Activated CD4-positive, CD25-positive, alpha-beta regulatory T cell treated with anti-CD3 and anti-CD28 coated beads, Interleukin-2, amount 50 U/mL, for 24 hours (primary cell): ENCODE measurements around the gene CHD2.
A peak's percentile ranks its signal among the peaks of the same experiment; 100 is the strongest.
"Not testable (repeated sequence)": the region's sequence is repeated elsewhere in the genome, so short reads cannot be mapped to it uniquely, and the experiment has no call there.

ENCODE experiments used
- ATAC-seq, 2 donors: fragments of 150-1000 bp; cut with Tn5 transposase; one replicate each; pipeline ENCODE4 v1.10.0; 2021; ENCODE audit warnings: mild to moderate bottlenecking in 1 of 2, moderate library complexity in 1 of 2

CHD2 gene

DNA sequence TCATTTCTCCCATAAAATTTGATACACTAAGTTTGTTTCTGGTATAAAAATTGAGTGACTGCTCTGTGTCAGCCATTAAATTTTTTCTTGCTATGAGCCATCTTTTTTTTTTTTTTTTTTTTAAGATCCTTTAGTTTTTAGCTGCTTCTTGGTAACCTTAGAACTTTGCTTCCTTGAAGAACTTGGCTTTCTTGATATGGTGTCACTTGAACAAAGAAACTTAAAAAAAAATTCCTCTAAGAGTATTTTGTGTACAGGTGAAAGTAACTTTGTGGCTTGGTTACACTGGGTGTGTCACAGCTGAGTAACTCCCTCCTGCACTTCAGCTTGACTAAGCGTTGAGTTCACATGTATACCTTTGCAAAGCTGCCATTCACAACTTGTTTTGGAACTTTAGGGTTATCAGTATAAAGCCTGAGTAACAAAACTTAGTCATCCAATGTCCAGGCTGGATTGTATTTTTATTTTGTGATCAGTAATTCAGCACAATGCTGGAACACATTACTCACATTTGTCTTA, 6.5 kb downstream of the CHD2 start:
- peak; percentile 76 for ATAC-seq

DNA sequence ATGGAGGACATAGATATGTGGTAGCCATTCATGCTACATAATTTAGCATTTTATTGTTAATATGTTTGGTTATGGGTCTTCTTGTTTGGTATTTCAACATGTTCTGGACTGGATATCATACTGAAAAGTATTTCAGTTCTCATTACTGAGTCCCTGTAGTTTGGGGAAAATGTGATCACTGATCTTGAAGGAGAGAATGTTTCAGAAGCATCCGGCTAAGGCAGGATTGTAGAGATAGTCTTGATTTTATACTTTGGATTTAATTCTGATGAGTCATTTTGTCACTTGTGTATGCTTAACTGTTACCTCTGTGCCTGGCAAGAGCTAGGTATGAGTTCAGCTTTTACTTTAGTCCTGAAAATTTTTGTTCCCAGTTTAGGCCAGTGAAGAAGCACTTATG, 7.1 kb downstream of the CHD2 start:
- no peak for ATAC-seq

DNA sequence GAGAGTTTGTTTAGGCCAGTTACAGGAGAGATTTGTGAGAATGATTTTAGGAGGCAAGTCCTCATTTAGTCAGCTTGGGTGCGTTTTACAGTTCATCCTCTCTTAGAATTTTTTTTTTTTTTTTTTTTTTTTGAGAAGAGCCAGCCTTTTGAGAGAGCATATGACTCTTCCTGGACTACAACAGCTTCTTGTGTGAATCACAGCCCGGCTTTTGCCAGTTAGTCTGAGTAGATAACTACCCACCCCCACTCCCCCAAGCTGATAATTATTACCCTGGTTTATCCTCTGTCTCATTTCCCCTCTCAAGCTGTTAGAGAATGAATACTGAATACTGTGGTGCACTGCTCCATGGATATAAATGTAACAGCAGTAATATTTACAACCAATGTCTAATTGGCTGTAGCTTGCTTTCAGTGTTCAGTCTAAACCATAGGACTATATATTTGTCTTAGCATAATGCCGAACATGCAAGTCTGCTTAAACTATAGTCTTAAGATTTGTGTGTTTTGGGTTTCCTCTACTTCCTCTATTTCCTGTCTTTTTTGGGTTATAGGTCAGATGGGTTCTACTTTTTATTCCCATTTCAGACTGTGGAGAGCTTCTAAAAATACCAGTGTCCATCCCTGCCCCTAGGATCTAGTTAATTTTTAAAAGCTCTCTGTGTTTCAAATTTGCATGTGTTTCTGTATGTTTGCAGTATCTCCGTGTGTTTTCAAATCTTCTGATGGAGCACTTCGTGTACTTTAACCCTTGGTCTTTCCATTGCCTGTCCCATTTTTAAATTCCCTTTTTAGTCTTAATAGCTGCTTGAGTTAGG, 8.0 kb downstream of the CHD2 start:
- peak; percentile 10 to 11 for ATAC-seq

DNA sequence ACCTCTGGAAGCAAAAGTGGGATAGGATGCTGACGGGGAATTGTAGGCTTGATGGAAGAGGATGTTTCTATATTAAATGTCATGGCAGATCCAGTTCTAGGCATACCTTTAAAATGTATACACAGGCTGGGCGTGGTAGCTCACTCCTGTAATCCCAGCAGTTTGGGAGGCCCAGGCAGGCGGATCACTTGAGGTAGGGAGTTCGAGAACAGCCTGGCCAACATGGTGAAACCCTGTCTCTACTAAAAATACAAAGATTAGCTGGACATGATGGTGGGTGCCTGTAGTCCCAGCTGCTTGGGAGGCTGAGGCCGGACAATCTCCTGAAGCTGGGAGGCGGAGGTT, 8.6 kb downstream of the CHD2 start:
- no peak for ATAC-seq

DNA sequence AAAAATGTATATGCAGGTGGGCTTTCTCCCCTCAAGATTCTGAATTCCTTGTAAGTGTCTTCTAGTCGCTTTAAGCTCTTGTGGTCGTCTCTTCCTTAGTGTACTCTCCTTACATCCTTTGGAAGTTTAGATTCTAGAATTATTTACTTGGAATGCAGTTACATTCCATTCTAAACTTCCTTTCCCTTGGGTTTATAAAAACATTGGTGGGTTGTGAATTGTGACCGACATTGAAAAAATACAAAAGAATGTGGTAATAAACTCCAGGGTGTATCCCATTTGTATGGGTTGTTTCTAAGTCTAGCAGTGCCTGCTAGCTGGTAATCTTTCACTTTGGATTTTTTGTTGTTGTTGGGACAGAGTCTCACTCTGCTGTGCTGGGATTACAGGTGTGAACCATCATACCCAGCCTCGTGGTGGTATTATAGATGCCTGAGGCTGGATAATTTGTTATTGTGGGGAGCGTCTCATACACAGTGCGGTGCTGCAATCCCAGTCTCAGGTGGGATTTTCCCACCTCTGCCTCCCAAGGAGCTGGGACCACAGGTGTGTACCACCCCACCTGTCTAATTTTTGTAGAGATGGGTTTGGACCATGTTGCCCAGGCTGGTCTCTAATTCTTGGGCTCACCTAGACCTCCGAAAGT, 9.1 kb downstream of the CHD2 start:
- no peak for ATAC-seq

DNA sequence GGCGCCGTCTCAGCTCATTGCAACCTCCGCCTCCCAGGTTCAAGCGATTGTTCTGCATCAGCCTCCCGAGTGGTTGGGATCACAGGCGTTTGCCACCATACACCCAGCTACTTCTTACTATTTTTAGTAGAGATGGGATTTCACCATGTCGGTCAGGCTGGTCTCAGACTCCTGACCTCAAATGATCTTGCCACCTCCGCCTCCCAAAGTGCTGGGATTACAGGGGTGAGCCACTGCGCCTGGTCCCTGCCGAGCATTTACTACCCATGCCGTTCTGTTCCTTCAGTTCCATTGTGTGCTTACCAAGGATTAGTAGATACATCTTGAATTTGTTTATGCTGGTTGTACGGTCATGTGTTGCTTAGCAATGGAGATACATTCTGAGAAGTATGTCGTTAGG, 10.3 kb downstream of the CHD2 start:
- ATAC-seq, result no peak

DNA sequence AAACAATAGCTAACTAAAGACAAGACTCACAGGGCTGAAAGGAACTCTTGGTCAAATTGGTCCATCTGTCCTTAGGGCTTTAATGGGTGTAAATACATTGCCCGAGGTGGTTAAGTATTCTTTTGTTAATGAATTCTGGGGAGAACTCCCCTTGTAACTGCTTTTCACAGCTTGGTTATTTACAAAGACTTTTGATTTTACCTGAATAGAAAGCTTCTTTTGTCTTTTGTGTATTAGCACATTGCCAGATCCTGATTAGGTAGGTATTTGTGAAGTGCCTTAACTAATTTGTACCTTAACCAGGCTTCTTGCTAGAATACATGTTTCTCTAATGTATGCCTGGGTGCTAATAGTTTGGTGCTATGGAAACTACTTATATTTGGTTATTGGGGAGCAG, 14.0 kb downstream of the CHD2 start:
- ATAC-seq, result no peak

DNA sequence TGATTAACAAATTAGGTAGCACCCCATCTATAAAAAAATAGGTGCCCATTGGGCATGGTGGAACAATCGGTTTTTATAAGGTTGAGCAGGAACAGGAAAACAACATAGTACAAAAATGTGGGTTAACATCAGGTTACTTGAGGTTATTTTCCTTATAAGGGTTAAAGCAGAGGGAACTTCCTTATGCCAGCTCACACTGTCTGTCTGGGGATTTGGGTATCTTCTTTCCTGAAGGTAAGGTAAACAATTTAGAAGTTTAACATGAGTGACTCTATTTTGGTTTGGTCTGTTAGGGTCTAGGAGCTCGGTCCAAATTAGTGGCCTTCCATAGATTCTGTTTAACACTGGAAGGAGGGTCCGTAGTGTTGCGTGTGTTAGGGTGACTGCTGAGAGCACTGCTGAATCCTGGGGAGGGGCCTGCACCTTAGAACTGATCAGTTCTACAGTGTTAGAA, 14.7 kb downstream of the CHD2 start:
- peak; percentile 50 to 54 for ATAC-seq

DNA sequence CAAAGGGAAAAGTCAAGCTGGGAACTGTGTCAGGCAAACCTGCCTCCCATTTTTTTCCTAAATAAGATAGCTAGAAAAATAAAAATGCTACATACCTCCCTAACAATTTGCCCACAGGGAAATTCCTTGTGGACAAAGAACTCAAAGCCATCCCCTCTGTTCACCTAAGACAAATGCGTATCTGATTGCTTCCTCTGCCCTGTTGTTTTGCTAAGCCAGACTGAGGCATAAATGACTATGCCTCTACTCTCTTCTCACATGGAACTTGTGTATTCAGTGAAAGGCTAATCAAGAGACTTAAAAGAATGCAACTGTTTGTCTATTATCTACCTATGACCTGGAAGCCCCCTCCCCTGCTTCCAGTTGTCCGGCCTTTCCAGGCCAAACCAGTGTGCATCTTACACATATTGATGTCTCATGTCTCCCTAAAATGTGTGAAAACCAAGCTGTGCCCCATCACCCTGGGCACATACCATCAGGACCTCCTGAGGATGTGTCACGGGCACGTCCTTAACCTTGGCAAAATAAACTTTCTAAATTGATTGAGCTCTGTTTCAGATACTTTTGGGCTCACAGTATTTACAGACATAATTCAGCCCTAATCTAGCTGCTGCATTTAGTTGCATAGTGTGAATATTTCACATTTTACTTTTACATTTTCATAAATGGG, 15.8 kb downstream of the CHD2 start:
- peak in 1 of 2 donors; percentile 23 for ATAC-seq

DNA sequence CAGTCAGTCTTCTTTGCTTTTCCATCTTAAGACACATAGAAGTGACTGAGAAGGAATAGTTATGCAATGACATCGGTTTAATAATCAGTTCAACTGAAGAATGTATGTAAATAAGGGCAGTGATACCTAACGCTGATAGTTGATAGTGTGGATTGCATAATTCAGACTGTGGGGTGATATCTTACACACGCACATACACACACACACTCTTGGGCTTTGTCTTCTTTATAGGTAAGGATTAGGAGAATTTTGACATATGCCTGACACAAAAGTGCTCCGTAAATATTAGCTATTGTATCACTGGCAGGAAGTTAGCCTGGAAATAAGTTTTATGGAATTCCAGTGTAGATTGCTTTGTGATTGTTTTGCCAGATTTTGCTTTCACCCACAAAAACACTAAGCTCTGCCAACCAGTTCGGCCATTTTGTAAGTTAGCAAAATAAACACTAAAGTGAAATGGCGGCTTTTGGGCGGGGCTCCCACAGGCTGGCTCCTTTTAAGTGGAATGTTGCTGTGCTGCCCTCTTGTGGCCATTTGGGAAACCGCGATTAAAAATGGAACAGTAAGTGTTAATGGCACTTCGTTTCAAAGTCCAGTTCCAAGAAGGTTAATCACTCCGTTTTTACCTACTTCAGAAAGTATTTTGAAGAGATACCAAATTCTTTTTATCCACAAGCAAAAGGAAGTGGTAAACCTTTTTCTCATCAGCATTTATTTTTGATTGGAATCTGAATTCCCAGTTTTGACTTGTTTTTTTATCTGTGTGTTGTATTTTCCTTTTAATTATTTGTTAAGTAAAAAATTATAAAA, 17.7 kb downstream of the CHD2 start:
- ATAC-seq, result peak; percentile 11 to 23

DNA sequence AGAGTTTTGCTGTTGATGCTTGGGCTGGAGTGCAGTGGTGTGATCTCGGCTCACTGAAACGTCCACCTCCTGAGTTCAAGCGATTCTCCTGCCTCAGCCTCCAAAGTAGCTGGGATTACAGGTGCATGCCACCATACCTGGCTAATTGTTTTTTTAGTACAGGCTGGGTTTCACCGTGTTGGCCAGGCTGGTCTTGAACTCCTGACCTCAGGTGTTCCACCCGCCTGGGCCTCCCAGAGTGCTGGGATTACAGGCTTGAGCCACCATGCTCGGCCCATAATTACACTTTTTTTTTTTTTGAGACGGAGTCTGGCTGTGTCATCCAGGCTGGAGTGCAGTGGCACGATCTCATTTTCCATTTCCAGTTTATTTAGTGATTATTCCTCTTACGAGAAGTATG, 18.8 kb downstream of the CHD2 start:
- not testable (repeated sequence) for ATAC-seq

DNA sequence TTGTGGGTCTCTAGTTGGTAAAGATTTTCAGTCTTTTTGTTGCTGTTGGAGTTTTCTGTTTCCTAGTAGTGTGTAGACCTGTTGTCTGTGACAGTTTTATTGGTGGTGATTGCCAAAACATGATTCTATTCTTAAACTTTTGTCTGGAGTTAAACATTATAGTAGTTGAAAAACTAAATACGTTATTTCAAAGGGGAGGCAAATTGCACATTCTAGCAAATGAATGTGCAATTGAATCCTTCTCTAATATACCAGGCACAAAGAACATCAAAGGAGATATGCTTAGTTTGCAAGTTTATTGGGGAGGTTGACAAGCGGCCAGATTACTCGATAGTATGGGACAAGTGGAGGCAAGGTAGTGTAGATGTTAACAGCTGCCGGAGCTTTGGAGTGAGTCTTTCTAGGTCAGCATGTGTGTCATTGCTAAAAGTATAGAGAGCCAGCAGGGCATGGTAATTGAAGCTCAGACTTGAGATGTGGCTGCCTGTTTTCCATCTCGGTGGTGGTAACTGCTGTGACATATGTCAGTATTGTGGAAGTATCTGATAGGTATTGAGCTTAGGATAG, 20.6 kb downstream of the CHD2 start:
- ATAC-seq, result no peak

DNA sequence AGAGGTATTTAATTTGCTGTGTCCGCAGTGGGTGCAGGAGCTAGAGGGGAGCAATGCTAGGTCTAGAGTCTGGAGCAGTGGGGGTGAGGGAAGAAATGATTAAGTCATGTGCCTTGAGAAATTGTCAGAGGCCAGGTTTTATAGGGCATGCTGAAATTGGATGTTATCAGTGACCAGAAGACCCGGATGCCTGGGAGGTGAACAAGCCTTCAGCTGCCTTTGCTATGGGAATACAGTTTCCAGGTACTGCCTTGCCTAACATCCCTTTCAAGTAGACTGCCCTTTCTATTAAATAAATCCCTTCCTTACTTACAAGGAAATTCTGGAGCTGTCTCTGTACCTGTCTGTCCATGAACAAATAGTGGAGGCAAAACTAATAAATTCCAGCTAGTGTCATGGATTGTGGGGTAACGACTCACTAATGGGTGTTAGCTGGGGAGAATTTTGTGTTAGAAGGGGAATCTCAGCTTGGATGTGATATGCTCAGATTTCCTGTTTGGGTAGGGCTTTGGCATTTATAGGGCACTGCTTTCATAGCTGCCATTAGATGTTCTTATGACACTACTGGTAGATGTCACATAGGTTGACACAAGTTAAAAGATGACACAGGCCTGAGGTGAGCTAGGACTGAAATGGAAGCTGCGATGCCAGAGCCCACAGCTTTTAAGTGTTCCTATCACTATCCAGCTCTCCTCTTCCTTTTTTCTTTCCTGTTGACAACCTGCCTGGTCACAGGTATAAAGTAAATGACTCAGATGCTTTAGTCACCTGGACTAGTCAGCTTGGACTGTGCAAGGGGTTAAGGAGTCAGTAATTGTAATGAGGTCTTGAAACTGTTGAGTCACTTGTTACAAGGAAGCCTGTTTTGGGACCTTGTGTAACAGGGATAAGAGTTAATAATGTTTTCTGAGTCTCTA, 21.3 kb downstream of the CHD2 start:
- peak; percentile 87 to 88 for ATAC-seq

DNA sequence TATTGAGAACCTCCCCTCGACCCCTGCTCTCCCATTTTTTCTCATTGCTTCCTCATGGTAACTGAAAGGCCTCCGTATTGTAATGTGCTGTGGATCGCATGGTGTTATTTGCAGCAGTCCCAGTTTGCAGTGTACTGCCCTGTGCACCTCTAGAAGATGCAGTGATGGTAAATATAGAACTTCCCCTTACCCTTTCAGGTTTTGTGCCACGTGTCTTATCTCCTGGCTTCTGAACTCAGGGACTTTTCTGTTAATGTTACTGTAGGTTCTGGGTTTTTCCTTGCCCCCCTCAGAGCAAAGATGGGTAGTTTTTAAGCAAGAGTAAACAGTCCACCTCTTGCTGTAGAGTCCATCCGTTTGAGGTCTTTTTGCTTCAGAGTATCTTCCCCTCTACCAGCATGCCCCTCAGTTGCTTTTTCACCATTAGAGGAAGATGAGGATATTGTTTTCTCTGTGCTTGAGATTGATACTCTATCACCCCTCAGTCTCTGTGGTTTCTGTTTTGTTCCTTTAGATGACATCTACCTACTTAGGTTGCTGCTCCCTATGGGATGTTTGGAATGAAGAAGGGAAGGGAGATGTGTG, 22.4 kb downstream of the CHD2 start:
- peak in 1 of 2 donors; percentile 29 for ATAC-seq

DNA sequence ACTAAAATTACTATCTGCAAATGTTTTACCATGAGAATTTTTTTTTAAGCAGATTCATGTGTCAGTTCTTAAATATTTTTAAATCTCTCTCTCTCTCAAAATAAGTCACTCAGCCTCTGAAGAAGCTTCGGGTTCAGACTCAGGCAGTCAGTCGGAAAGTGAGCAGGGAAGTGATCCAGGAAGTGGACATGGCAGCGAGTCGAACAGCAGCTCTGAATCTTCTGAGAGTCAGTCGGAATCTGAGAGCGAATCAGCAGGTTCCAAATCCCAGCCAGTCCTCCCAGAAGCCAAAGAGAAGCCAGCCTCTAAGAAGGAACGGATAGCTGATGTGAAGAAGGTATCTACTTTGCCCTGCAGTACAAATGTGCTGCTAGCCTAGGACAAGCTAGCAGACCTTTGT, 24.1 kb downstream of the CHD2 start:
- ATAC-seq, result no peak

DNA sequence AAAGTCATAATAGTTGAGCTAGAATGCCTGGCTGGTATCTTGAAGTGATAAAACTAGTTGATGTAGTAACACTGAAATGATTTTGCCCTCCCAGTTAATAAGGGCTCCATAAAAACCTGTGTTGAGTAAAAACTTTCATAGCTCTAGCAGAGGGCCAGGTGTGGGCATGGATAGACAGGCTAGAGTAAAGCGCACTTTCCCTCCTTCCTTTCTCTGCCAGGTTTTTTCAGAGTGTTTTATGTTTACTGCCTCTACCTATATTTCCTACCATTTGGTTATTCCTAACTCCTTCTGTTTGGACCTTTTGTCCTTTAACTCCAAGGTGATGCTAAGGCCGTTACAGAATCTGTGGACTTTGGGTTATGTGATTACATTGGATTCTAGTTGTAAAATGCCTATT, 25.3 kb downstream of the CHD2 start:
- ATAC-seq, result no peak

DNA sequence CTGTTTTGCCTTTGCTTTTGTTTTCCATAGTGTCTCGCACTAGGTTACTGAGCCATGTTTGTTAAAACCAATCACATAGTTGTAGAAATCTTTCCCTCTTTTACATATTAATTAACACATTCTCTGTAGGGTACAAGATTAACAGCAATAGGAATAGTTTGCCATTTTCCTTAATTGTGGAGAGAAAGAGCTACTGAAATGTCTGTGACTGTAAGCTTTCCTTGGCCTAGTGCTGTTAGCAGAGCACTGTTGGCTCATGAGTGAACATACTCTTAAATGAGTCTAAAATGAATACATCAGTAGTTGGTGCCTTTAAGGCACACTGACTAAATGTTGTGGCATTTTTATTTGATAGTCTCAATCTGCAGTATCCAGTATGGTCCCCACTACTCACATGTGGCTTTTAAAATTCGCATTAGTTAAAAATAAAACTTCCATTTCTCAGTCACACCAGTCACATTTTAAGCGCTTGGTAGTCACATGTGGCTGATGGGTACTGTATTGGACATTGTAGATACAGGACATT, 28.2 kb downstream of the CHD2 start:
- ATAC-seq, result no peak

DNA sequence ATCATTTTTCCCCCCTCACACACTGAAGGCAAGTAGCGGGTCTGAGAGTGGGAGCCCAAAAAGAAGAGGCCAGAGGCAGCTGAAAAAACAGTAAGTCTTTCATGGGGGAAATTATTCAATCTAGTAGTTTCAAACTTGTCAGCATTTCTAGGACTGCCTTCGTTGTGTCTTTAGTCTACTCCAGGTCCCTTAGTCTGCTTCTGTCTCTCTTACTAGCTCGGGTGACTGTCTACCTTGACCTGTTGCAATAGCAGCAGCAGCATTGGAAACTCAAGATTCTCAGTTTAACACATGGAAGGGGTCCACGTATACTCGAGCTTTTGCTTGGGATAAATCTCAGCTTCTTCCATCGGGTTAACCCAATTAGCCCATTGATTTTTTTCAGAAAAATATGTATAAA, 28.9 kb downstream of the CHD2 start:
- ATAC-seq, result no peak

DNA sequence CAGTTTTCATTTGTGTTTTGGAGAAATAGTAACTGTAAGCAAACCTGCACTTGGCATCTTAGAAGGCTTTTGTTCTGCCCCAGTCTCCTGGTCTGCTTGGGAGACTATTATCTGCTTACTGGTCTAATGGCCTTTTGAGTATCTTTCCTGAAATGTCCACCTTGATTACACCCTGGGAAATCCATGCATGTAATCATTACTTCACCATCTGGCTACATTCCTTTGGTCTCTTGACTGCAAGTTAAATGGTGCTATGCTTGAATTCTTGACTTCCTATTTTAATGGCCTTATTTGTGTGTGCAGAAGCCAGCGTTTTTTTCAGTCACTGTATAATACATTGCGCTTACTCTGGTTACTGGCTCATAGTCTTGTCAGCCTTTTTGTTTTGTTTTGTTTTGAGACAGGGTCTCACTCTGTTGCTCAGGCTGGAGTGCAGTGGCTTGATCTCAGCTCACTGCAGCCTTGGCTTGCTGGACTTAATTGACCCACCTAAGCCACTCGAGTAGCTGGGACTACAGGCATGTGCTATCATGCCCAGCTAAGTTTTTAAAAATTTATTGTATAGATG, 30.0 kb downstream of the CHD2 start:
- ATAC-seq, result no peak

DNA sequence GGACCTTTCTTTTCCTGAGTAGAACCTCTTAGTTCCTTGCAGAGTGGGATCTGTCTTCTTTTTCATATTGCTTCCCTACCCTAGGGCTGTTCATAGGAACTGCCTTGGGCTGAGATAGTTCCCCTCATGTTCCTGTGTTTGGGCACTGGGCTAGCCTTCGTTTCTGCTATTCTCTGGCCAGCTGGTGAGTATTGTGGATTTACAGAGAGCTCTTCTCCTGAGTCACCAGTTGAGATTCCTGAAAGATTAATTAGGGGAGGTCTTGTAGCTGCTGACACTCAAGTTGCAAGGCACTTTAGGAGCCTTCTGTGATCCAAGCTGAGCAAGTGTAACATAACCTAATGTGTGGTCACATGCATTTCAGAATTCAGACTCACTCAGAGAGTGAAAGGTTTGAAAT, 30.7 kb downstream of the CHD2 start:
- ATAC-seq, result no peak
